Measurements from ENCODE around the gene RTN1.

RTN1 gene

DNA sequence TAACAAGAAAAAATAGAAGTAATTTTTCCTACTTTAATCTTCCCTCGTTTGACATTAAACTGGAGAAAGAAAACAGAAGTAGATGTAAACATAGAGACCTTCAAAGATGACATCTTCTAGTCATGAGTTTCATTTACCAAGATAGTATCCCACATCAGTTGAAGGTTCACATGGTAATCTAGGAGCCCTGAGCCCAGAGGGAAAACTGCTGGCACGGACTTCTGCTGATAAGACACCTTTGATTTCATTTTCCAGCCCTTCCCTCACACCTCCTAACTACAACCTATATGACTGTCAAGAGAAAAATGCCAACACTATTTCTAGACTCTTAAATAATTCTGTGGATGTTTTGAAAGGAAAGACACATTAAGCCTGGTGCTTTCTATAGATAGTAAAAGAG, 247.9 kb downstream of the RTN1 start:
- DNase-seq = no peak

DNA sequence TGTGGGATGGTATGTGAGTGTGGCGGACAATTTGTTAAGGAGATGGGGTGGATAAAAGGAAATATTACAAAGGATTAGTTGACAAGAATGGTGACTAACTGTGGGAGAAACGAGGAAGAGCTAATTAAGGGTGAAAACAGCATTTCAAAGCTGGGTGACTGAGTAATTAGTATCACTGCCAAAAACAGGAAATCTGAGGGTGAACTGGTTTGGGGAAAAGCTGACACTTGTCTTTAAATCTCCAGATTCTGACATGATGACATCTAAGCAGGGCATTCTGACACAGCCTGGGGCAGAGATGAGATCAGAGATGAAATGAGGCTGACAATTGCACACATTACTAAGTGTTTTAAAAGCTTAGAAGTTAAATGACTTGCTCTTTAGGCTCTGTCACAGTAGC, 251.5 kb downstream of the RTN1 start:
- DNase-seq = no peak

DNA sequence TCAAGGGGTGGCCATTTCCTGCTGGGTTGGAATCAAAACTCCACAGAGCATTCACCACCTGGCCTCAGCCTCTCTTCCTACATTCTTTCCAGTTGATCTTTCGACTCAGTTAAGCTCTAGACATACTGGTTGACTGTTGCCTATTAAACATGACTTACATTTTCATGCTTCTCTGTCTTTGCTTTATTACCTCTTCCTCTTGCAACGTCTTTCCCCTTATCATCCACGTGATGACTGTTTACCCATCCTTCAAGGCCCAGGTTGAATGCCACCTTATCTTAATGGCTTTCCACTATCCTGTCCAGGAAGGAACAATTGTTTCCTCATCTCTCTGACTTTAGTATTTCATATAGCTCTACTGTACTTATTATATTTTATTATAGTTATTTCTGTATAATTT, 269.5 kb downstream of the RTN1 start:
- no peak for DNase-seq

DNA sequence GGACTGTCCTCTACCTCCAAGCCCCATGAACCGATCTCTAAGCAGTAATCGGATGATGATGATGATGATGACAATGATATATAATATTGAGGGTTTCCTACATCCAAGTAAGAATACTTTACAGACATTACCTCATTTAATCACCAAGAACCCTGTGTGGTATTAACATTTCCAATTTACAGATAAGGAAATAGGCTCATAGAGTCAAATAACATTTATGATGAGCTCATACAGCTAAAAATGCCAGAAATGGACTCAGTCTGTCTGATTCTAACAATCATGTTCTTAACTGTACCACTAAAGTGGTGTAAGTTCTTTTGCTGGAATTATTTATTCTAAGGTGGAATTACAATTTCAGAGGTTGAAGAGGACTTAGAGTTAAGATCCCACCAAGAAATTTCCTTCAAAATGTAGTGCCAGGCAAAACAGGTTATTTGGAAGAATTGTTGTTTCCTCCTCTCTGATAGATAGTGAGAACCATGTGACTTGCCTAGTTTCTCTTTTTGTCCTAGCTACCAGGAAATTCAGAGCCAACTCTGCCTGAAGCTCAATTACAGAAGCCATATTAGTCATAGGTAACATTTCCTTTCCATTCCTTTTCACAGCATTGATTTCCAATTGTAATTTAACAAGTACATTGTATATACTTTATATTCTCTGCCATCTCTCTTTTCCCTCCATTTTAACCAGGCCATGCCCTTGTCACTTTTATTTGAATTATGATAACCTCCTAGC, 270.2 kb downstream of the RTN1 start:
- DNase-seq = no peak

DNA sequence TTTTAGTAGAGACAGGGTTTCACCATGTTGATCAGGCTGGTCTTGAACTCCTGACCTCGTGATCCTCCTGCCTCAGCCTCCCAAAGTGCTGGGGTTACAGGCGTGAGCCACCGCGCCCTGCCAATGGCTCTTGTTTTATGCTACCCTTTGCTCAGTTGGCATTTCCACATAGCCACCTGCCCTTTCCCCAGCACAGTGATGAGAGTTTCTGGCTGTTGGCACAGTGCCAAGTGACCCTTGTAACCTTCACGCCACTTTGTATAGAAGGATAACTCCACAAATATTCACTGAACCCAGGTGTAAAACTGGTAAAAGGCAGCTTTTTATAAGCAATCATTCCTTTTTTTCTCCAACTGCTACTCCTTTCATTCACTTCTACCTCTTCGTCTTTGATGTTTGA, 275.5 kb downstream of the RTN1 start:
- DNase-seq = no peak

DNA sequence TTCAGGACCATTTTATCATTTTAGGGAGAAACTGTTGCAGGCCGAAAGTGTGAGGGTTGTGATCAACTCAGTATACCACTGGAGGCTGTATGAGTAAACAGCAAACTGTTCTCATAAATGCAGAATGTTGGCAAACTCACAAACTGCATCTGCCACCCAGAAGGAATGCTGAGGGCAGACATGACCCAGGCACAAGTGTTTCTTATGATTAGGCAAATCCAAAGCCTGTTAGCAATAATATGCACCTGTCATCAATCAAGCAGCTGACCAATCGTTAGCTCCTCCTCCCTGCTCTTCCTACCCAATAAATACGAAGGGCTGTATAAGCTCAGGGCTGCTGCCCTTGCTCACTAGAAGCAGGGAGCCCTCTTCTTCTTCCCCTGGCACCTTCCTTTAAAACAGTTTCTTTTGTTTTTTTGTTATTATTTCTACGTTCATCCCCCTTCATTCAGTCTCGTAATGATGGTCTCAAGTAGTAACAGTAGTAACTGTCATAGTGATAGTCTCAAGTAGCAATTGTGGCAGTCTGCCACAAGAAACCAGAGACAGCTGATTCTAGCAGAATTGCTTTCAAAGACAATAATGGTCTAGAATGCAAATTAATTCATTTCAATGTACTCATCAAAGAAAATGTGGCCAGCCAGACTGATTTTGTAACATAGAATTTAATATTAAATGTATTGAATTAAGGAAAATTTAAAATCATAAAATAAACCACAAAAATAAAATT, 278.8 kb downstream of the RTN1 start:
- DNase-seq = peak; percentile 59 to 79

DNA sequence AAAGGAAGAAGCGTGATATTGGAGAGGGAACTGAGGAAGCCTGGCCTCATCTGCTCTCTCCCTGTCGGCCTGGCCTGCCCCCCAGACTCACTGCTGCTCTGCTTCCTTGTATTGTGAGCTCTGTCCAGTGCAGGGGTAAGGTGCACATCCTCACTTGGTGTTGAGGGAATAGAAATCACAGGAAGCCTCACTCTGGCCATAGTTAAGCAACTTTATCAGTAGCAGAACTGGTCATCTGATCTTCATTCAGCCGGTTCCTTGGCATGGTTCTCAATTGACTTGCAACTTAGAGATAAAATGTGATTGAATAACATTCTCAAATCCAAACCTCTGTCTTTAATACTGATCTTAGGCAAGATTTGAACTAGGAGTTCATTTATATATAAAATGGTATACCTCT, 282.5 kb downstream of the RTN1 start:
- DNase-seq = no peak

DNA sequence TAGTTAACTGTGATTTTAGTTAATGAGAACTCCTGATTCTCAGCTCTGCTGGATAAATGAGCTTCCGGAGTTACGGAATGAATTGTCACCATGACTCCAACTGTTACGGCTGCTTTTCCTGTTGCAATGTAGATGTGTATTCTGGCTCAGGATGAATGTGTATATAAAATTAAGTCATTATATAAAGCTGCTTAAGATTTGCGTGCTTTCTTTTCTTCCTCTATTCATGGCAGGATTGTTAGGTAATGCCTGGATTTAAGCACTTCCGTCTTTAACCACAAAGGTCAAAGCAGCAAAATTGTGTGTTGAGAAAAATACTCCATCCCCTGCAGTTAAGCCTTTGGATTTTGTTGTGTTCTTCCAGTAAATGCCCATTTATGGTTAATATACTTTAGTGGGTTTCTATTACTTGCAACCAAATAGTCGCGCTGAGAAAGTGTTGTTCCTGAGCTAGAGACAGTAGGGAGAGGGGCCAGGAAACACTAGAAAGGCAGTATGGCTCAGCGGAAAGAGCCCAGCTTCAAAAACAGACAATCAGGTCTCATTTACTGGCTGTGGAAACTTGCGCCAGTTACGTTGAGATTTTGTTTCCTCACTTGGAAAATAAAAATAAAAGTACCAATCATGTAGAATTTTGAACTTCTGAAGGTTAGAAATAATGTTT, 284.6 kb downstream of the RTN1 start:
- DNase-seq = no peak

DNA sequence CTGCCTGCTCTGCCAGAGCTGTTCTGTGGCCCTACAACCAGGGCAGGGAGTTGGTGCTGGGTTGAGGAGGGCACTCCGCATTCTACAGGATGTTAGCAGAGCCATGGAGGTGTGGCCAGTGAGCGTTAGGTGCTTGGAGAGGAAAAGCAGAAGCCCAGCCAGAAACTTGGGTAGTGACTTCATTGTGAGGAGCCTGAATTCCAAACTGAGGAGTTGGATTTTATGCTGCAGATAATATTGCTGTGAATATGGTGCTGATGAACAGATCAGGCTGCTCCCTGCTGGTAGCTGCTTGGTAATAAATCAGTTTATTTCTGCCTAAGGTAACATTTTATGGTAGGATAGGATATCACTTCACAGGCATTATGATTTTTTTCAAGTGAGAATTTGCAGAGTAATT, 286.8 kb downstream of the RTN1 start:
- DNase-seq = peak; percentile 38 to 63

DNA sequence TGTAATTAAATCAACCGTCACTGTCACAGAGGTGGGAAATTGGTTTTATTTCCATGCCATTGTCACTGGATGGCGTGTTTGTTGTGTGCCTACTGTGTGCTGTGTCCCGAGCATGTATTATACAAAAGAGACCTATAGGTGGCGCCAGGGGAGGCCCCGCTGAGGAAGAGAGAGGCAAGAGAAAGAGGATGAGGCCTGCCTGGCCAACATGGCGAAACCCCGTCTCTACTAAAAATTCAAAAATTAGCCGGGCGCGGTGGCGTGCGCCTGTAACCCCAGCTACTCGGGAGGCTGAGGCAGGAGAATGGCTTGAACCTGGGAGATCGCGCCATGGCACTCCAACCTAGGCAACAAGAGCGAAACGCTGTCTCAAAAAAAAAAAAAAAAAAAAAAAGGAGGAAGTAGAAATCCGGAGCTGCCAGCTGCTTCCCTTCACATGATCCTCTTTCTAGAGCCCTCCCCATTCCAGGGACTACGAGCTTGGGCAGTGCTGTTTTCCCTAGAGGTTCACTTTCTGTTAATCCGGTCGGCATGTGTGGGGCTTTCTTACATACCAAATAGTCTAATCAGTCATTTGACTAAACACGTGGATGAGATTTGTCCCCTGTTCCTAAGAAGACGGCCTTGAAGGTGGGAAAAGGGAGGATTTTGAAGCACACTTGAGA, 287.6 kb downstream of the RTN1 start:
- peak; percentile 98 to 99 for DNase-seq

DNA sequence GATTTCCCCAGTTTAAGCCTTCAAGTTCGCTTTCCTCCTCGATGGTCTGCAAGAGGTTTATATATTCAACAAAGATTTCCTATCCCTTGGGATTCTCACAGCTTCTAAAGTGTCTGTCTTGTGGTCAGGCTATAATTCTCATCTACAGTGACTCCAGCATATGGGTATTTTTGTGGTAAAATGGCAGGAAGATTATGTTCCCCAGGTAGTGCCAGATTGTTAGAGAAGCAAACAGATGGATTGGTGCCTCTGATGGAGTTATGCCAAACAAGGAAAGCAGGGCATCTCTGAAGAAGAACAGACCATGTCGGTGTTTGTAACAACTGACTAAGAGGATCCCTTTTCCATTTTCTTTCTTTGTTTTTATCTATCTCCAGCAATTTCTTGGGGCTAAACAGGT, 288.4 kb downstream of the RTN1 start:
- peak; percentile 88 to 98 for DNase-seq

DNA sequence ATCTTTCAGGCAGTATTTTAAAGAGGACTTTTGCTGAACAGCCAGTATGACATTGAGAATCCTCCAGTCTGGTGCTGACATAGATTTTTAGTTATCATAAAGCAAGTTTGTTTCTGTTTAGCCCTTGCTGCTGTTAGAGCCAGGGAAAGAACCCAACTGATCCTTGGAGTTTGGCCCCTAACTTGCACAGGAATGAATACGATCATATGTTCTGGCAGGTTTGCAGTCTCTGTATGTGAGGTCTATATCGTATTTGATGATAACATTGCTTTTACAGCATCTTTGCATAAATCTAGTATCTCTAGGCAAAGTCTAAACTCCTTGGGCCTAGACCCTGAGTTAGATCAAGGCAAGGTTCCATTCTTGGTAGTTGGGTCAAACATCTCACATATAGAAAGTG, 289.7 kb downstream of the RTN1 start:
- DNase-seq = no peak

DNA sequence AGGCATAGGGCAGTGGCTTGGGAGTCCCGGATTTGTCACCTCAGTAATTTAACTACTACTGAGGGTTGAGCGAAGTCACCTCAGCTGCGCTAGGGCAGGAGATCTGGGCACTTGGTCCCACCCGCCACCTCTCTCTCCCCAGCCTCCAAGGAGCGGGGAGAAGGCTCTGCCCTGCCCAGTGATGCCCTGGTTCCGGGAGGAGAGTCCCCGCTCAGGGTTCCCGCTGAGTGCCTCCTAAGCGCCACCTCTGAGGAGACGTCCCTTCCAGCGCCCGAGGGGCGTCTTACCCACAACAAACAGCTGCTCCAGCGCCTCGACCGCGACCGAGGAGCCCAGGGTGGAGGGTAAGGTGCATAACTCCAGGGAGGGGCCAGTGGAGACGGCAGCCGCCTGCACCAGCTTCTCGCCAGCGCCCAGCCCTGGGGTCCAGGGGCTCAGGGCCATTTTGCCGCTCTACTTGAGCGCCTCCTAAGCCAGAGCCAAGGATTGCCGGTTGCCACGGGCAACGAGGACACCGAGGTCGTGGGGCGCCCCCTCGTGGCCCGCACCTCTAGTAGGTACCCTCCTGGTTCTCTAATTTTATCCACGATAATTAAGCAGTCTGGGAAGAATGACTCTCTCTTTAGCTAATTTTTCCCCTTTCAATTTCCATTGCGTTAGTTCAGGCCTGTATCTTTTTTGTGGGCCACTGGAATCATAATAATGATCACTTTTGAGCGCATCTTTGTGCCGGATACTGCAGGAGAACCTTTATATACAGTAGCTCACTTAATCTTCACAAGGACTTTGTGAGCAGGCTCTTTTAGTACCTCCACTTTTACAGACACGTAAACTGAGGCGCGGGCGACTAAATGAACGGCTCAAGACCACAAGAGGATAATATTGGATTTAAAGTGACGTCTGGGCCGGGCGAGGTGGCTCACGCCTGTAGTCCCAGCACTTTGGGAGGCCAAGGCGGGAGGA, 294.0 kb downstream of the RTN1 start, which contains the start of gene CCDC175:
TSS of gene CCDC175 (minus strand) at position 481 of the 963 bp plus-strand sequence. CDS start at position 444, 37 bp downstream.
- peak; percentile 94 to 98 for DNase-seq

DNA sequence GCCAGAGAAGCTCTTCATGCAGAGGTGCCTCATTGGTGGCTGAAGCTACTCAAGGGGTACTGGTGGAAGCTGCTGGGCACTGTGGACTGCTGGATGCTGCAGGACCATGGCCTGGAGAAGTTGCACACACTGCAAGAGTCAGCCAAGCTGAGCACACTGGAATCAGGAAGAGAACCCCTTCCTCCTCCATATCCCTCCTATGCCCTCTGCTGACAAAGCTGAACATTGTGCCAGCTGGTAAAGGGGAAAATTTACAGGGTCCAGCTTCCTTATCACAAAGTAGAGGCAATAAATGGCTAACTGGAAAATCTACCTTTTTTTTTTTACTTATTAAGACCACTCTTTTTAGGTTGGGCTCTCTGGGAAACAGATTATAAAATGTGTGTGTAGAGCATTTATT, 300.5 kb downstream of the RTN1 start:
- DNase-seq = peak in 1 of 2 experiments; percentile 57

DNA sequence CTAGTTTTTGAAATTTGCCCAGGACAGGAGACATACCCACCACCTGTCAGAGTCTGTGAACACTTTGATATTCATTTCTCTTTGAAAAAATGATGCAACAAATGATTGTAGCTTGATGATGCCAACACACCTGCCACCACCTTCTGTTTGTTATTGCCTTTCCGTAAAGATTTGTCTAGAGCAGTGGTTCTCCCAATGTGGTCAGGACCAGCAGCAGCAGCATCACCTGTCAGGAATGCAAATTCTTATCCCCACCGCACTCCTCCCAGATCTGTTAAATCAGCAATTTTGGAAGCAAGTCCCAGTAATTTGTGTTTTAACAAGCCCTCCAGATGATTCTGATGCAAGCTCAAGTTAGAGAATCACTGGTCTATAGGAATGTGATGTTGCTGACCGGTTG, 303.9 kb downstream of the RTN1 start:
- DNase-seq = peak in 1 of 2 experiments; percentile 13

DNA sequence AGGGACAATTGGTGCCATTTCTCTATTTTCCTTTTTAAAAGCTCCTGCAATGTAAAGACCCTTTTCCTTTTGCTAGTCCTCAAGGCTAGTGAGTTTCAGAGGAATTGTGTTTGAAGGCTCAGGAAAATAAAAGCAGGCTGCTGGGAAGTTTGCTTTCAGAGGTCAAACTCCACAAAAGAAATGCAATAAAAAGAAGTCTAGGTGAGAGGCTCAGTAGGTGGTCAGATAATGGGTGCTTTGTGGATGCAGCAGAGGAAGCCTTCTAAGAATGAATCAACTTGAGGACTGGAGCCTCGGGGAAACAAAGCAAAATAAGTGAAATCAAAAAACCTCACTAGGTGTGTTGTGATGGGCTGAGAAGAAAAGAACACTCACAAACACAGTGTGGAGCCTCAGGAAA, 304.3 kb downstream of the RTN1 start:
- DNase-seq = no peak

DNA sequence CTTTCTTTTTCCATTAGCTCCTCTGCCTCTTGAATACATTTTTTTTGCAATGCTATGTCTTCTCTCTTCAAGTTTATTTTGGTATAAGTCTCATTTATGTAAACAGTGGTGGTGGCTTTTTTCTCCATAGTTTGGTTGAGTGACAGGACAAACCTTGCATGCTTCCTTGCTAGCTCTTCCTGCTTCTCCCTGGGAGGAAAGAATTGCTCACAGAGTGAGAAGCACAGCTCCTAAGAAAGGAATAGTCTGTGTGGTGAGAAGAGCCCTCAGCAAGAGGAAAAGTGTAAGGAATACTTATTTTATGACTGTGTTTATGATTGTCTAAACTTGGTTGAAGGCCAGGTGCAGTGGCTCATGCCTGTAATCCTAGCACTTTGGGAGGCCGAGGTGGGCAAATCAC, 305.5 kb downstream of the RTN1 start:
- no peak for DNase-seq

DNA sequence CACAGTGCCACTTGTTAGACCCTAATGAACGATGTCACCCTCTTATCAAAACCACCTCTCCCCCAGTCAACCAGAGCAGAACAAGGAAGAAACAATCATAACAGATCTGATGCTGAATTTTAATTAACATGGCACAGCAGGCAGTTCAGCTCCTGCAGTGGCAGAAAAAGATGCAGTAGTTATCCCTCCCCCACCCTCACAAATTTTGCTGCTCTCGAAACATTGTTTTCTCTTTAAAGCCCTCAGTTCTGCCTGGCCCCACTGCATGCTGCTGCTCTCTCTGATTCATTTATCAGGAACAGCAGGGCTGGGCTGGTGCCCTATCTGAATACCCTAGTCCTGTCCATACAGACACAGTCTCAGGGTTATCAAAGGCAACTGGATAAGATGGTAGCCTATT, 306.2 kb downstream of the RTN1 start:
- DNase-seq = peak in 1 of 2 experiments; percentile 27

DNA sequence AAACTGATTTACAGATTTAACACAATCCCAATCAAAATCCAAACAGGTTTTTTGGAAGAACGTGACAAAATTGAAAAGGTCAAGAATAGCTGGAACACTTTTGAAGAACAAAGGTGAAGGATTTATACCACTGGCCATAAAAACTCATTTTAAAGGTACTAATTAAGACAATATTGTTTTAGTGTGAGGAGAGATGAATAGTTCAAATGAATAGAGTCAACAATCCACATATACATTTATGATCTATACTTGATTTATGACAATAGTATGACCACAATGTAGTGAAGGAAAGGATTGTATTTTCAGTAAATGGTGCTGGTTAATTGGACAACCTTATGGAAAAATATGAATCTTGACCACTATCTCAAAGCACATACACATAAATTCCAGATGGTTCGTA, 323.3 kb downstream of the RTN1 start:
- DNase-seq = no peak

All from NCI-H524 (cell line).